Measurements from ENCODE around the gene CXCL1. TPM values are rescaled to one million over a fixed set of nuclear protein-coding genes. Genes with fewer than 3 reads are reported as not detected.

The CXCL1 gene
- total and polyA plus RNA-seq, 2 of the 13 experiments (the other 11 are each of a cell fraction or from before 2014, with no cell fraction given): 0.15 TPM; not detected in 1

DNA sequence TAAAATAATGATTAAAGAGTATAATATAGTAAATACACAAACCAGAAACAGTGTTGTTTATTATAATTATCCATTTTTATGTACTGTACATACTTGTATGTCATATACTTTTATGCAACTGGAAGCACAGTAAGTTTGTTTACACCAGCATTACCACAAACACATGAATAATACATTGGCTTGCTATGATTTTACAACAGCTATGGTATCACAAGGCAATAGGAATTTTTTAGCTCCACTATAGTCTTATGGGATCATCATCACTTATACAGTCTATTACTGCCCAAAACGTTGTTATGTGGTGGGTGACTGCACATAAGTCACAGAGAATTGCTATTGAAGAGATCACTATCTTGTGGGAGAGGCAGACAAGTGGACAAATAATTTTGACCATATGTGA lies 17.9 kb upstream of the CXCL1 start:
- Histone ChIP-seq H4K20me1 (ENCODE audit: insufficient read depth, low read length) (no peaks in the 10 kb centered on the region), H3K9ac (ENCODE audit: insufficient read depth, low read depth, low read length) (no peak overlapping the region), H3K79me2 (ENCODE audit: insufficient read depth, low read length) (no peaks in the 10 kb centered on the region), H3K4me1 (ENCODE audit: insufficient read depth, low read length) (no peaks in the 10 kb centered on the region), H3K4me3 (replicated peaks in 1 of 3; ENCODE audit: insufficient read depth in 1 of 3, low read depth in 2 of 3, low read length in 3 of 3) (no peak overlapping the region), H3K4me2 (ENCODE audit: low read depth, low read length) (no peak overlapping the region), H2AFZ (ENCODE audit: low read length) (no peak overlapping the region), H3K27me3 (ENCODE audit: control insufficient read depth in 1 of 2, insufficient read depth in 2 of 2, low read length in 2 of 2) (peaks cover 0 to 1% of the 10 kb centered on the region in 2 experiments; a peak in 1 of 5 replicates), H3K27ac (ENCODE audit: extremely low read length, insufficient read depth, low read length) (no peak overlapping the region), H3K9me3 (ENCODE audit: low read length) (no peaks in the 10 kb centered on the region), H3K36me3 (replicated peaks in 1 of 2; ENCODE audit: control insufficient read depth in 1 of 2, insufficient read depth in 2 of 2, low read length in 2 of 2) (no peaks in the 10 kb centered on the region)
- ATAC-seq (no peak), DNase-seq (ENCODE audit: low spot score) (no peak), FAIRE-seq (no peak)
- WGBS (ENCODE audit: low lambda C conversion rate): 0% methylated on average over 1 of the region's 1 CpG
- no TSS peak for BruUV-seq (replicated peaks)
- ChIA-PET CTCF (ENCODE audit: low intra/inter-chr PET ratio, low total read pairs) (no interaction called here), POLR2A (no interaction called here)
- intact Hi-C loops (cut with micrococcal nuclease; ENCODE audit: unreplicated experiment) (no loop called here), in situ Hi-C loops (cut with HindIII; ENCODE audit: extremely low pct_ligation_motif_present, low pct_unique_long_range_greater_than_20kb) (no loop called here)
- TF ChIP-seq ZNF383 (CRISPR knock-in tag; IDR thresholded peaks at IDR 0.05; ENCODE audit: borderline replicate concordance) (no peak), FOSL1 (CRISPR knock-in tag; IDR thresholded peaks at IDR 0.05; ENCODE audit: borderline replicate concordance) (no peak), SAFB2 (CRISPR knock-in tag; IDR thresholded peaks at IDR 0.05; ENCODE audit: borderline replicate concordance, low read depth) (no peak), NRL (CRISPR knock-in tag; IDR thresholded peaks at IDR 0.05; ENCODE audit: borderline replicate concordance) (no peak), ZFP62 (CRISPR knock-in tag; IDR thresholded peaks at IDR 0.05) (no peak), HHEX (CRISPR knock-in tag; IDR thresholded peaks at IDR 0.05) (no peak), AGO2 (optimal IDR thresholded peaks at IDR 0.05; ENCODE audit: low read depth, low read length) (no peak), PBX2 (CRISPR knock-in tag; IDR thresholded peaks at IDR 0.05) (no peak), ZBTB40 (IDR thresholded peaks at IDR 0.05) (no peak), ZBTB40 (CRISPR knock-in tag; IDR thresholded peaks at IDR 0.05) (no peak), CHD4 (IDR thresholded peaks at IDR 0.05; ENCODE audit: borderline replicate concordance, low read length) (no peak), ZNF124 (CRISPR knock-in tag; IDR thresholded peaks at IDR 0.05) (no peak), ZNF543 (CRISPR knock-in tag; IDR thresholded peaks at IDR 0.05) (no peak), MTERF4 (CRISPR knock-in tag; IDR thresholded peaks at IDR 0.05) (no peak), CAMTA2 (CRISPR knock-in tag; IDR thresholded peaks at IDR 0.05; ENCODE audit: borderline replicate concordance) (no peak), FOSL2 (CRISPR knock-in tag; IDR thresholded peaks at IDR 0.05) (no peak)

Data from HepG2 (cell line).